ENCODE data around the gene PDE1A.

The PDE1A gene

GRCh38 chr2:182267971-182268370 is 158.9 kb downstream of the PDE1A start:
- DNase-seq (ENCODE audit: low read depth in 2 of 2) = no peak

- DNase-seq (ENCODE audit: low read depth in 2 of 2) = no peak
Measured at GRCh38 chr2:182266909-182267308, 159.9 kb downstream of the PDE1A start.

- no peak for DNase-seq (ENCODE audit: low read depth in 2 of 2)
Measured at GRCh38 chr2:182265718-182266117, 161.1 kb downstream of the PDE1A start.

- DNase-seq (ENCODE audit: low read depth in 2 of 2) = no peak
Measured at GRCh38 chr2:182261860-182262387, 164.9 kb downstream of the PDE1A start.

- no peak for DNase-seq (ENCODE audit: low read depth in 2 of 2)
Measured at GRCh38 chr2:182259629-182260150, 167.1 kb downstream of the PDE1A start.

GRCh38 chr2:182252534-182252933 is 174.3 kb downstream of the PDE1A start:
- DNase-seq (ENCODE audit: low read depth in 2 of 2) = no peak

GRCh38 chr2:182248898-182249297 is 177.9 kb downstream of the PDE1A start:
- no peak for DNase-seq (ENCODE audit: low read depth in 2 of 2)

GRCh38 chr2:182248362-182248761 is 178.5 kb downstream of the PDE1A start:
- DNase-seq (ENCODE audit: low read depth in 2 of 2) = no peak

- DNase-seq (ENCODE audit: low read depth in 2 of 2) = no peak
Measured at GRCh38 chr2:182247831-182248230, 179.0 kb downstream of the PDE1A start.

- DNase-seq (ENCODE audit: low read depth in 2 of 2) = no peak
Measured at GRCh38 chr2:182245963-182246362, 180.9 kb downstream of the PDE1A start.

GRCh38 chr2:182242609-182243008 is 184.2 kb downstream of the PDE1A start:
- DNase-seq (ENCODE audit: low read depth in 2 of 2) = no peak

- no peak for DNase-seq (ENCODE audit: low read depth in 2 of 2)
Measured at GRCh38 chr2:182241936-182242335, 184.9 kb downstream of the PDE1A start.

- DNase-seq (ENCODE audit: low read depth in 2 of 2) = no peak
Measured at GRCh38 chr2:182240862-182241371, 185.9 kb downstream of the PDE1A start.

- no peak for DNase-seq (ENCODE audit: low read depth in 2 of 2)
Measured at GRCh38 chr2:182230561-182230960, 196.3 kb downstream of the PDE1A start.

GRCh38 chr2:182229297-182229696 is 197.5 kb downstream of the PDE1A start:
- no peak for DNase-seq (ENCODE audit: low read depth in 2 of 2)

GRCh38 chr2:182228741-182229140 is 198.1 kb downstream of the PDE1A start:
- no peak for DNase-seq (ENCODE audit: low read depth in 2 of 2)

- DNase-seq (ENCODE audit: low read depth in 2 of 2) = no peak
Measured at GRCh38 chr2:182228073-182228473, 198.8 kb downstream of the PDE1A start.

- DNase-seq (ENCODE audit: low read depth in 2 of 2) = no peak
Measured at GRCh38 chr2:182226807-182227206, 200.0 kb downstream of the PDE1A start.

GRCh38 chr2:182224669-182225068 is 202.2 kb downstream of the PDE1A start:
- DNase-seq (ENCODE audit: low read depth in 2 of 2) = no peak

- DNase-seq (ENCODE audit: low read depth in 2 of 2) = no peak
Measured at GRCh38 chr2:182220998-182221397, 205.8 kb downstream of the PDE1A start.

GRCh38 chr2:182220335-182220734 is 206.5 kb downstream of the PDE1A start:
- no peak for DNase-seq (ENCODE audit: low read depth in 2 of 2)

- DNase-seq (ENCODE audit: low read depth in 2 of 2) = no peak
Measured at GRCh38 chr2:182210669-182211068, 216.2 kb downstream of the PDE1A start.

GRCh38 chr2:182208421-182208820 is 218.4 kb downstream of the PDE1A start:
- DNase-seq (ENCODE audit: low read depth in 2 of 2) = no peak

All from stimulated activated CD8-positive, alpha-beta memory T cell treated with anti-CD3 and anti-CD28 coated beads, Interleukin-15, amount 100 ng/mL, for 48 hours (primary cell).